H1 (cell line): ENCODE results near the gene ARMC9. TPM values are rescaled to one million over a fixed set of nuclear protein-coding genes. Genes with fewer than 3 reads are reported as not detected.

Experiments used
- BCL11A ChIP-seq, 2 experiments: IDR thresholded peaks; one replicate each; pipeline ENCODE4 v1.6.1; 2011; ENCODE audit warnings: low read depth in 2 of 2, low read length in 2 of 2, mild to moderate bottlenecking in 2 of 2
- CREB1 ChIP-seq: IDR thresholded peaks from 2 replicates; pipeline ENCODE4 v1.6.1; 2012; ENCODE audit warnings: inconsistent platforms
- polyA plus RNA-seq, 7 experiments: library from polyadenylated mRNA; depleted of rRNA in 3 of 7; stranded (reverse) in 5 of 7; unstranded in 2 of 7; fragments of >200 nt in 5 of 7; fragments of 200-250 nt in 2 of 7; gene quantifications; 1 replicate in 5 of 7; 2 replicates in 1 of 7; 4 replicates in 1 of 7; pipeline versions ENCODE4 v1.2.1 to v1.2.3, GENCODE V29; 2011 to 2013; ENCODE audit warnings: missing spikeins in 2 of 7, mixed read lengths in 2 of 7
- total RNA-seq: library from RNA; stranded (reverse); fragmentation: NEBNext Ultra II Directional; extraction: Animal tissue kit (Norgen Biotek cat#: 25700); gene quantifications from 2 replicates; pipeline ENCODE4 v1.2.1, GENCODE V29; 2021

Gene ARMC9
- total and polyA plus RNA-seq, 2 of the 8 experiments (the other 6 are each of a cell fraction or from before 2014, with no cell fraction given) = 23.2 to 36.1 TPM

- TF ChIP-seq BCL11A (IDR thresholded peaks at IDR 0.05; ENCODE audit: low read depth in 2 of 2, low read length in 2 of 2) (no peak), CREB1 (no peak)
Measured at GRCh38 chr2:231288590-231288989, 90.2 kb downstream of the ARMC9 start (continued).
